A673 (cell line): ENCODE results near the gene PRRG3. TPM values are rescaled to one million over a fixed set of nuclear protein-coding genes. Genes with fewer than 3 reads are reported as not detected.

Source experiments
- BruUV-seq: library from RNA; stranded (reverse); fragments of 400-500 nt; replicated peaks from 2 replicates; lab custom pipeline; 2021; lab: Mats Ljungman, UMichigan
- CTCF ChIA-PET: fragments of 300-600 bp; sonication (Branson Sonifier 250); formaldehyde crosslinking; loops from one replicate; lab custom pipeline; 2022; ENCODE audit warnings: antibody characterized with exemption; lab: Charles Lee
- POLR2A ChIA-PET: fragments of 300-600 bp; sonication (Branson Sonifier 250); formaldehyde crosslinking; loops from one replicate; lab custom pipeline; 2022; ENCODE audit warnings: antibody characterized with exemption; ENCODE audit not compliant: low non-redundant PET; lab: Charles Lee
- DNase-seq: peaks from one replicate; pipeline ENCODE4 v3.0.0-alpha.2; 2015; ENCODE audit warnings: low spot score
- H3K27ac ChIP-seq: fragments of 200-600 bp; sonication (generic); 2 replicates; pipeline ENCODE4 v1.5.1; 2016; ENCODE audit warnings: mixed run types, low read depth, mild to moderate bottlenecking, mixed read lengths, antibody characterized with exemption, low read length; ENCODE audit not compliant: poor library complexity, severe bottlenecking
- H3K27me3 ChIP-seq: fragments of 200-600 bp; sonication (generic); replicated peaks from 2 replicates; pipeline ENCODE4 v1.6.1; 2017; ENCODE audit warnings: mixed run types, low read depth, mild to moderate bottlenecking, mixed read lengths, antibody characterized with exemption, low read length; ENCODE audit not compliant: insufficient read depth, poor library complexity
- H3K36me3 ChIP-seq: fragments of 200-600 bp; sonication (generic); 2 replicates; pipeline ENCODE4 v1.6.1; 2016; ENCODE audit warnings: mixed run types, mild to moderate bottlenecking, mixed read lengths, antibody characterized with exemption, low read length; ENCODE audit not compliant: insufficient read depth, poor library complexity, severe bottlenecking
- H3K4me1 ChIP-seq: fragments of 200-600 bp; sonication (generic); 2 replicates; pipeline ENCODE4 v1.6.1; 2017; ENCODE audit warnings: mixed run types, mild to moderate bottlenecking, mixed read lengths, antibody characterized with exemption, low read length; ENCODE audit not compliant: insufficient read depth, poor library complexity, severe bottlenecking
- H3K4me3 ChIP-seq: fragments of 200-600 bp; sonication (generic); 2 replicates; pipeline ENCODE4 v1.5.1; 2016; ENCODE audit warnings: low read depth, mixed run types, mild to moderate bottlenecking, mixed read lengths, low read length; ENCODE audit not compliant: poor library complexity, severe bottlenecking
- H3K9me3 ChIP-seq: fragments of 200-600 bp; sonication (generic); 2 replicates; pipeline ENCODE4 v1.6.1; 2016; ENCODE audit warnings: mixed run types, low read depth, mild to moderate bottlenecking, mixed read lengths, antibody characterized with exemption, low read length; ENCODE audit not compliant: poor library complexity, severe bottlenecking
- CTCF ChIP-seq: fragments of 300-800, 200-600 bp; sonication (generic); conservative IDR thresholded peaks from 2 replicates; pipeline ENCODE4 v1.5.1; 2017; ENCODE audit warnings: low read depth, mild to moderate bottlenecking, antibody characterized with exemption, low read length, moderate library complexity, mixed read lengths
- EZH2 ChIP-seq: fragments of 200-600 bp; sonication (generic); IDR thresholded peaks from 2 replicates; pipeline ENCODE4 v1.6.1; 2017; ENCODE audit warnings: borderline replicate concordance, low read depth, mild to moderate bottlenecking, mixed read lengths, antibody characterized with exemption, low read length; ENCODE audit not compliant: poor library complexity, severe bottlenecking
- intact Hi-C: fragments of 100-400 bp; cut with micrococcal nuclease; formaldehyde crosslinking; loops from one replicate; pipeline ENCODE4 v1.10.0; 2022; ENCODE audit not compliant: unreplicated experiment
- total RNA-seq: library from RNA; stranded (reverse); gene quantifications from 2 replicates; pipeline ENCODE4 v1.2.3, GENCODE V29; 2021

The PRRG3 gene
- total RNA-seq, 1 experiment from 2014 or later, result not detected

- POLR2A ChIA-PET, result no interaction called here
- CTCF ChIA-PET, result no interaction called here
These were observed 31.5 kb downstream of the PRRG3 start for GRCh38 chrX:151726751-151727150.

GRCh38 chrX:151727346-151727745 lies 32.1 kb downstream of the PRRG3 start:
- POLR2A ChIA-PET, result no interaction called here
- intact Hi-C loops, result no loop called here
- TF ChIP-seq CTCF, result no peak
- no peak for TF ChIP-seq EZH2
- no peak overlapping the region for H3K4me3 ChIP-seq
- BruUV-seq, result no TSS peak
- H3K27ac ChIP-seq, result no peak overlapping the region
- no peaks in the 10 kb centered on the region for H3K9me3 ChIP-seq
- H3K4me1 ChIP-seq, result no peaks in the 10 kb centered on the region
- H3K36me3 ChIP-seq, result no peaks in the 10 kb centered on the region
- DNase-seq, result no peak
- H3K27me3 ChIP-seq, result peaks cover 3% of the 10 kb centered on the region
- CTCF ChIA-PET, result no interaction called here

More at GRCh38 chrX:151726751-151727150, 31.5 kb downstream of the PRRG3 start:
- Histone ChIP-seq H3K36me3 (no peaks in the 10 kb centered on the region), H3K27ac (no peak overlapping the region), H3K4me3 (no peak overlapping the region), H3K27me3 (peaks cover 1% of the 10 kb centered on the region), H3K4me1 (no peaks in the 10 kb centered on the region), H3K9me3 (no peaks in the 10 kb centered on the region)
- TF ChIP-seq CTCF (no peak), EZH2 (no peak)
- DNase-seq, result no peak
- intact Hi-C loops, result no loop called here
- BruUV-seq, result no TSS peak

GRCh38 chrX:151729056-151729725 lies 33.9 kb downstream of the PRRG3 start:
- Histone ChIP-seq H3K4me3 (no peak overlapping the region), H3K4me1 (no peaks in the 10 kb centered on the region), H3K36me3 (no peaks in the 10 kb centered on the region), H3K27ac (no peak overlapping the region), H3K9me3 (no peaks in the 10 kb centered on the region), H3K27me3 (peaks cover 12% of the 10 kb centered on the region)
- DNase-seq, result no peak
- ChIA-PET CTCF (no interaction called here), POLR2A (no interaction called here)
- intact Hi-C loops, result no loop called here
- TF ChIP-seq EZH2 (no peak), CTCF (no peak)
- no TSS peak for BruUV-seq
